Stomach smooth muscle (tissue), 2 donors: ENCODE measurements around the gene FAIM2.

Experiments used
- H3K27ac ChIP-seq: one replicate; pipeline ENCODE4 v1.7.0; 2013; ENCODE audit warnings: mild to moderate bottlenecking, low read length, inconsistent platforms
- H3K27me3 ChIP-seq, 2 donors: one replicate each; pipeline ENCODE4 v1.7.0; 2013; ENCODE audit warnings: low read length in 2 of 2; ENCODE audit not compliant: insufficient read depth in 2 of 2, control insufficient read depth in 1 of 2
- H3K36me3 ChIP-seq, 2 donors: one replicate each; pipeline ENCODE4 v1.7.0; 2013; ENCODE audit warnings: low read length in 2 of 2; ENCODE audit not compliant: control insufficient read depth in 2 of 2, insufficient read depth in 2 of 2
- H3K4me1 ChIP-seq: one replicate; pipeline ENCODE4 v1.7.0; 2013; ENCODE audit warnings: low read length; ENCODE audit not compliant: control insufficient read depth, insufficient read depth
- H3K4me3 ChIP-seq, 2 donors: one replicate each; pipeline ENCODE4 v1.7.0; 2013; ENCODE audit warnings: low read length in 2 of 2
- H3K9ac ChIP-seq, 2 donors: one replicate each; pipeline ENCODE4 v1.7.0; 2013; ENCODE audit warnings: low read length in 2 of 2, mild to moderate bottlenecking in 1 of 2
- H3K9me3 ChIP-seq, 2 donors: one replicate each; pipeline ENCODE4 v1.7.0; 2013; ENCODE audit warnings: low read length in 2 of 2; ENCODE audit not compliant: control insufficient read depth in 2 of 2
- donor health status: healthy.
- donor health status: Pancreatic carcinoma.

The FAIM2 gene

GRCh38 chr12:49853671-49854070 lies 50.0 kb downstream of the FAIM2 start:
- no peak overlapping the region for H3K4me3 ChIP-seq
- no peaks in the 10 kb centered on the region for H3K36me3 ChIP-seq
- H3K4me1 ChIP-seq = no peaks in the 10 kb centered on the region
- H3K27ac ChIP-seq = no peak overlapping the region
- no peak overlapping the region for H3K9ac ChIP-seq
- H3K9me3 ChIP-seq = no peaks in the 10 kb centered on the region
- peaks cover 0 to 1% of the 10 kb centered on the region in 2 donors for H3K27me3 ChIP-seq

- H3K4me1 ChIP-seq = peaks cover 8% of the 10 kb centered on the region
- no peaks in the 10 kb centered on the region for H3K9me3 ChIP-seq
- no peak overlapping the region for H3K4me3 ChIP-seq
- H3K9ac ChIP-seq = no peak overlapping the region
- H3K27me3 ChIP-seq = peaks cover 0 to 4% of the 10 kb centered on the region in 2 donors
- no peak overlapping the region for H3K27ac ChIP-seq
- no peaks in the 10 kb centered on the region for H3K36me3 ChIP-seq
Measured at GRCh38 chr12:49847161-49847560, 56.5 kb downstream of the FAIM2 start.

GRCh38 chr12:49846032-49846431 lies 57.7 kb downstream of the FAIM2 start:
- no peak overlapping the region for H3K9ac ChIP-seq
- H3K4me1 ChIP-seq = peaks cover 15% of the 10 kb centered on the region
- H3K27ac ChIP-seq = no peak overlapping the region
- H3K27me3 ChIP-seq = peaks cover 0 to 4% of the 10 kb centered on the region in 2 donors
- no peak overlapping the region for H3K4me3 ChIP-seq
- no peaks in the 10 kb centered on the region for H3K36me3 ChIP-seq
- no peaks in the 10 kb centered on the region for H3K9me3 ChIP-seq

- Histone ChIP-seq H3K9ac (no peak overlapping the region), H3K4me3 (no peak overlapping the region), H3K27ac (no peak overlapping the region), H3K4me1 (peaks cover 15% of the 10 kb centered on the region), H3K36me3 (no peaks in the 10 kb centered on the region), H3K9me3 (no peaks in the 10 kb centered on the region), H3K27me3 (peaks cover 0 to 4% of the 10 kb centered on the region in 2 donors)
Measured at GRCh38 chr12:49843876-49844437, 59.7 kb downstream of the FAIM2 start.

GRCh38 chr12:49843411-49843810 lies 60.3 kb downstream of the FAIM2 start:
- peak overlapping the region; percentile 81 to 93 for H3K9ac ChIP-seq
- H3K27me3 ChIP-seq = no peaks in the 10 kb centered on the region
- peak overlapping the region; percentile 73 to 92 for H3K4me3 ChIP-seq
- H3K9me3 ChIP-seq = no peaks in the 10 kb centered on the region
- H3K36me3 ChIP-seq = peaks cover 0 to 2% of the 10 kb centered on the region in 2 donors
- H3K4me1 ChIP-seq = peaks cover 15% of the 10 kb centered on the region
- peak overlapping the region; percentile 92 for H3K27ac ChIP-seq

GRCh38 chr12:49842519-49843352 lies 61.0 kb downstream of the FAIM2 start, which contains the start of gene BCDIN3D:
BCDIN3D (minus strand) TSS chr12:49843106; CDS start chr12:49843087, 19 bp downstream.
- no peaks in the 10 kb centered on the region for H3K9me3 ChIP-seq
- peak within 1 kb of the TSS; percentile 73 to 92 for H3K4me3 ChIP-seq
- peaks cover 0 to 2% of the 10 kb centered on the region in 2 donors for H3K36me3 ChIP-seq
- H3K4me1 ChIP-seq = peaks cover 15% of the 10 kb centered on the region
- no peaks in the 10 kb centered on the region for H3K27me3 ChIP-seq
- peak within 1 kb of the TSS; percentile 92 for H3K27ac ChIP-seq
- H3K9ac ChIP-seq = peak within 1 kb of the TSS; percentile 81 to 93

- Histone ChIP-seq H3K4me3 (no peak overlapping the region), H3K9ac (no peak overlapping the region), H3K4me1 (peaks cover 15% of the 10 kb centered on the region), H3K9me3 (no peaks in the 10 kb centered on the region), H3K27me3 (no peaks in the 10 kb centered on the region), H3K27ac (no peak overlapping the region), H3K36me3 (peaks cover 0 to 2% of the 10 kb centered on the region in 2 donors)
Measured at GRCh38 chr12:49838973-49839633, 64.6 kb downstream of the FAIM2 start.

GRCh38 chr12:49832836-49833421 lies 70.8 kb downstream of the FAIM2 start:
- Histone ChIP-seq H3K4me1 (peaks cover 10% of the 10 kb centered on the region), H3K36me3 (no peaks in the 10 kb centered on the region), H3K9me3 (no peaks in the 10 kb centered on the region), H3K4me3 (no peak overlapping the region), H3K27ac (no peak overlapping the region), H3K27me3 (no peaks in the 10 kb centered on the region), H3K9ac (no peak overlapping the region)

GRCh38 chr12:49831717-49832116 lies 72.0 kb downstream of the FAIM2 start:
- H3K27ac ChIP-seq = no peak overlapping the region

More at GRCh38 chr12:49831717-49832116, 72.0 kb downstream of the FAIM2 start:
- Histone ChIP-seq H3K9me3 (no peaks in the 10 kb centered on the region), H3K4me3 (no peak overlapping the region), H3K27me3 (no peaks in the 10 kb centered on the region), H3K36me3 (no peaks in the 10 kb centered on the region), H3K4me1 (peaks cover 16% of the 10 kb centered on the region), H3K9ac (no peak overlapping the region)
